ENCODE data around the gene GSS. TPM values are rescaled to one million over a fixed set of nuclear protein-coding genes. Genes with fewer than 3 reads are reported as not detected.
A peak's percentile ranks its signal among the peaks of the same experiment; 100 is the strongest.

Gene GSS
- total and polyA plus RNA-seq, 5 experiments from 2014 or later = 29.3 to 42.4 (median 41.0) TPM

- peaks cover 0 to 20% (median 9%) of the 10 kb centered on the region in 3 donors for H3K36me3 Mint-ChIP-seq
- no peak for ATAC-seq
- H3K4me3 Mint-ChIP-seq = no peak overlapping the region
- H3K9me3 Mint-ChIP-seq = no peaks in the 10 kb centered on the region
- H3K27ac Mint-ChIP-seq = peak overlapping the region in 2 of 10 donors; percentile 15 to 24
- POLR2A ChIA-PET = interaction anchor here (0.7 kb wide), 1 partner anchor 57 kb away, joined by 3 read pairs; no protein-coding TSS in a partner anchor
- no peak for DNase-seq
- no peaks in the 10 kb centered on the region for H3K27me3 Mint-ChIP-seq
- H3K4me1 Mint-ChIP-seq = peaks cover 11 to 29% (median 22%) of the 10 kb centered on the region in 4 donors
These were observed 75.3 kb downstream of the GSS start for GRCh38 chr20:34880215-34880850.

Small RNAs within 50 kb of the gene (microRNA-seq; reads per million reads assigned to microRNA genes)
- gene MIR499A (ENCODE audit: borderline microRNAs expressed) = not detected
- not detected for gene MIR499B (ENCODE audit: borderline microRNAs expressed)

Other genes starting within 250 kb of the GSS start
- gene NCOA6, start 130.2 kb downstream of the GSS start, total RNA-seq = 10 to 100 TPM; 24.3 to 29.2 TPM
- gene NCOA6, start 130.2 kb downstream of the GSS start, polyA plus RNA-seq = 1 to 10 TPM; 2.8 to 8.2 (median 5.0) TPM
- 10 to 100 TPM; 42.1 to 43.3 TPM for gene GGT7, start 83.0 kb downstream of the GSS start, total RNA-seq
- 1 to 10 TPM; 3.9 to 9.4 (median 8.0) TPM for gene GGT7, start 83.0 kb downstream of the GSS start, polyA plus RNA-seq
- gene ACSS2, start 79.2 kb downstream of the GSS start, total RNA-seq = 10 to 100 TPM; 27.2 to 27.9 TPM
- gene ACSS2, start 79.2 kb downstream of the GSS start, polyA plus RNA-seq = 10 to 100 TPM in 2 of 3 donors, 1 to 10 TPM in 1; 9.1 to 10.9 (median 10.4) TPM
- gene MYH7B, start 62 bp upstream of the GSS start, total RNA-seq = under 1 TPM; 0.82 to 0.83 TPM
- gene MYH7B, start 62 bp upstream of the GSS start, polyA plus RNA-seq = under 1 TPM in 1 of 3 donors, not detected in 2; 0.49 TPM
- gene TRPC4AP, start 137.0 kb upstream of the GSS start, total RNA-seq = 10 to 100 TPM; 75.4 to 77.6 TPM
- gene TRPC4AP, start 137.0 kb upstream of the GSS start, polyA plus RNA-seq = 10 to 100 TPM; 54.7 to 57.8 (median 56.5) TPM
- 10 to 100 TPM; 24.2 to 24.8 TPM for gene EDEM2, start 191.5 kb upstream of the GSS start, total RNA-seq
- 10 to 100 TPM; 35.2 to 38.2 (median 37.6) TPM for gene EDEM2, start 191.5 kb upstream of the GSS start, polyA plus RNA-seq
- gene PROCR, start 216.3 kb upstream of the GSS start, total RNA-seq = 1 to 10 TPM; 3.2 to 4.0 TPM
- gene PROCR, start 216.3 kb upstream of the GSS start, polyA plus RNA-seq = 1 to 10 TPM; 5.9 to 8.5 (median 6.0) TPM

Measured in naive thymus-derived CD8-positive, alpha-beta T cell (primary cell).